GM18498 (cell line): ENCODE results near the gene KDM7A.

ENCODE experiments used
- ATAC-seq: cut with Tn5 transposase; IDR thresholded peaks from one replicate; pipeline ENCODE4 v1.9.1; 2021; ENCODE audit warnings: mild to moderate bottlenecking, moderate library complexity; ENCODE audit not compliant: unreplicated experiment

KDM7A gene

DNA sequence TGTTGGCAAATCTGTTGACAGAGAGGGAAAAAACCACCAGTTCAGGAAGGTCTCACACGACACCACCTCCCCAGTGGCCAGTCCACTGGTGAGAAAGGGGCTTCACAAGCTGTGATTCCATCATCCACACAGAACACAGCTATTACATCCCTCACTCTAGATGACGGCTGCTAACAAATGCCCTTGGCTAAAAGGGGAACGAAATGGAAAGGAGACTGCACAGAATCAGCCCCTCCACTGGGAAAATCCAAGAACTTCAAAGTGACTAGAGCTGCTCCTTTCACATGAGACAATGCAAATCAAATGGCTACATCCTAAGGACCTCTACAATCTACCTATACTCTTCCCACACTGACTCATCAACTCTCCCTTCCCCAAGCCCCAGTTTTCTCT lies 119.6 kb downstream of the KDM7A start:
- no peak for ATAC-seq

DNA sequence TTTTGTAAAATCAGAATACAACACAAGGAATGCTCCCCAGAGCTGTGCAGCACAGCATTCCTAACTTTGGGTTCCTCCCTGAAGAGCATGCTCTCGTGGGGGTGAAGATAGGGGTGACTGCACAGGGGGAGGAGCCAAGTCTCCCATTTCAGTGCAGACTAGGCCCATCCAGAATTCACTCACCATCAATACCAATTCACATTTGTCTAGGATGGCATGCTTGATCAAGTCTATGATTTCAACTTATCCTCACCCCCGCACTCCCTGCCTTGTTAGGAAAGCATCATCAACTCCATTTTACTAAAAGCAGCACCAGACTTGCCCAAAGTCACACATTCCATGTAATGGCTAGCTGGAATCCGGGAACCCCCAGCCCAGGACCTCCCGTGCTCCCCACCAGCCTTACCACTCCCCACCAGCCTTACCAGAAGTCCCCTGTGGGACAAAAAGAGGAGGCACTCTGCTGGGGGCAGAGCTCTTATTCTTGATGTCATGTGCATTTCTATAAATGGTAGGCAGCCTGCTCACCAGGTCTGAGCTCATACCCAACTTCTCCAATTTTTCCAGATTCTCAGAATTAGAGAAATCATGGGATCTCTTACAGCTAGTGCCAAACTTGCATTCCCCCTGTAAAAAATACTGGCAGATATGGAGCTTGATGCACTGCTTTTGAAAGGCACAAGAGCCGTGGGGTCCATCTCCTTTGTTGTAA lies 120.2 kb downstream of the KDM7A start:
- ATAC-seq: no peak

DNA sequence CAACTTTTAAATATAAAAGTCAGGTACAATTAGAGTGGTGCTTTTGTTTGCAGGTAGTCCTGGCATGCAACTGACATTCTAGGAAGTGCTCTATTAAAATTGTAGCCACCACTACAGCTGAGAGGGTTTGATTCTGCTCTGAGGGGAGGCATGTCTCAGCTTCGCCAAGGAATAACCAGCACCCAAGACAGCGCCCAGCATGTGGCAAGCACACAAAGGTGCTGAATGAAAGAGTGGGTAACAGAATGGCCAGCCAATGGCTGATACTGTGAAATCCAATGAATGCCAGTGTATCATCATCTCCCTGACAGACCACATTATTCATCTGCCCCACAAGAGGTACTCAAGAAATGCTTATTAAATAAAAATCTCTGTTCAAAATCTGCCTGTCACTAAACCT lies 121.0 kb downstream of the KDM7A start:
- ATAC-seq: no peak

DNA sequence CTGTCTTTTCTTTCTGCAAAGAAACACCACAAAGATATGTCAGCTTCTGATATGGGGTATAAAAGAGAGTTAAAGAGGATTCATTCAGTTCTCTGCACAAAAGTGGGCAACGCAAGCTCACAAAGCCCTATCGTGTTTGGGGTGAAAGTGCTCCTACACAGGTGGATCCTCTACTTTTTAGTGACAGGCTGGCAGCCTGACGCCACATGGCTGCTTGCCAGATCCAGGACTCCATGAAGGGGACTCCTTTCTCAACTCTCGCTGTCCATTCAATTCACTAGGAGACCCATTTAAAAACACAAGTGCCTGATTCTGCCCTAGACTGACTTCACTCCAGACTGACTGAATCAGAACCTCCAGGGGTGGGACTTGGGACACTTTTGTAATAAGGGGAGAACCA lies 122.0 kb downstream of the KDM7A start:
- ATAC-seq: no peak

DNA sequence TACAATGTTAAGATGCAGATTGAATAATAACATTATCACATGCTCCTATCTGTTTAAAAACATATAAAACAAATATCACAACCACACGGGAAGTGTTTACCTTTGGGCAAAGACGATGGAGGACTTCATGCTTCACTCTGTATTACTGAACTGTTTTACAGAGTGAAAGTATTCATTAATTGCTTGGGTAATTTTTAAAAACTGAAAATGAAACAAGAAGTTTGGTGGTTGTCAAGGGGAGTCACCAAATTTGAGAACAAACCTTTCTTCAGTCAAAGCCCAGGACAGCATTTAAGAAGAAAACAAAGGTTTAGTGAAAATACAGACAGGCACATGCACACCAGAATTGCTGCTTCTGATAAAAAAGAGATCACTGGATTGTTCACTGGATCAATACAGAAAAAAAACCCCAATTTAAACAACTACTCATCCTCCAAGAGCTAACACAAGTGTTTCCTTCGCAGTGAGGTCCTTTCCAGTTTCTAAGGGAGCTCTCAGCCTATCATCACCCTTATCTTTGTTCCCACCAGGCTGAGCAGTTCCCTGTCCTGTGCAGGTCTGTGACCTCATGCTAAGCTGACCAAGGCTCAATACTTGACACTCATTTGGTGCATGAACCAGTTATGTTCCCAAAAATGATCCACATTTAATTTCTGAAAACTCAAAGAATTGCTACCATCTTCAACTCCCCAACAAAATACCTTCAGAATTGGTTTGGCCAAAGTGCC lies 122.8 kb downstream of the KDM7A start:
- peak; percentile 89 for ATAC-seq

DNA sequence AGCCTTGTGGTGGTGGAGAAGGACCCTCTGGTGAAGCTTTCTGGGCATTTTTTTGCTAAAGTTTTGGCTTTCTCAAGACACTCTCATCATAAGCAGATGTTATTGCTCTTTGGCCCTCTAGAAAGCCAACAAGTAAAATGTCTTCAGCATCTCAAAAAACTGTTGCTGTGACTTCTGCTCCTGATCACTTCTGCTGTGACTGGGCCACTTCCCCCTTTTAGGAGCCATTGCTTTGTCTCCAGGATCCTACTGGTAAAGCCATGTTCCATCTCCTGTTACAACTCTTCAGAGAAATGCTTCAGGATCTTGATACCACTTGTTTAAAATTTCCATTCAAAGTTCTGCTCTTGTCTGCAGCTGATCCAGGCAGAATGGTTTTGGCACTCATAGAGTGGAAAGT lies 125.0 kb downstream of the KDM7A start:
- no peak for ATAC-seq

DNA sequence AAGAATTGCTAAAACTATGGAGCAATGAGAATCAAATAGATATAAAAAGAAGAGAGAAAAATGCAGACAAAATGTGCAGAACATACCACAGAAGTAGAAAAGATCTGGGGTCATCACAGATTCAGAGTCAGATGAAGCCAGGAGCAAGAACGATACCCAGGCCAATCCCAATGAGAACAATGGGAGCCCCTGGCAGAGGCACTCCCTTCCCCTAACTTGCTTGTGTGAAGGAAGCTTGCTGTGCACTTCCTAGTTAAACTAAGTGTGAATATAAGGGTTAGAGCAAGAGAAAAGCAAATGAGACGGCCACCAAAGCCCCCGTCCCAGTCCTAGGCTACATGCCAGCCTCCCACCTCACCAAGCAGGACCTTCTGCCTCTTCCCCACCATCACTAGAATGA lies 126.7 kb downstream of the KDM7A start:
- ATAC-seq: no peak

DNA sequence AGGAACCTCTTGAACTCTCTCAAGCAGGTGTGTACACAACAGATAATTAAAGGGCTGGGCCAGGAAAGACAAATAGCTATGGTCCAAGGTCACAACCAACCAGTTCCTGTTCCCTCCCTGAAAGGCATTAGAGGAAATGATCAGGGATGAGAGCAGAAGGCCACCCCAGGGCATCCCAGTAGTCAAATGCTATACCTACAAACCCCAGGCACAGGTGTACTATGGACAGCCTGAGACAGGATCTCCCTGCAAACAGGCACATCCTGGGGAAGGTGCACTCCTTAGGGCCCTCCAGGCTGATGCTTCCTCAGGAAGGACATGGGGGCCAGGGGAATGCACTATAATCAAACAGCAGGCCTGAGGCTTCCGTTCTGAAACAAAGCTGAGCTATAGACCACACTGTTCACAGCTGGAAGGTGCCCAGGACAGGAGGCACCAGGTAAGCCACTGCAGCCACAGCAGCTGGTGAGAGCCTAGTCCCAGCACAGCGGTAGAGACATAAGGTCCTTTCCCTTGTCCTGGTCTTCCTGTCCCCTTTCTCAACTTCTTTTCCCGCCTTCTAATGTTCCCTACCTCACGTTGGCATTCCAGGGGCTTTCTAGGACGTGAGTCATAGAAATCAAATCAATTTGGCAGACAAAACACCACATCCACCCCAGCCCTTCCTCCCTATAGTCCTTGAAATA lies 127.3 kb downstream of the KDM7A start:
- no peak for ATAC-seq

DNA sequence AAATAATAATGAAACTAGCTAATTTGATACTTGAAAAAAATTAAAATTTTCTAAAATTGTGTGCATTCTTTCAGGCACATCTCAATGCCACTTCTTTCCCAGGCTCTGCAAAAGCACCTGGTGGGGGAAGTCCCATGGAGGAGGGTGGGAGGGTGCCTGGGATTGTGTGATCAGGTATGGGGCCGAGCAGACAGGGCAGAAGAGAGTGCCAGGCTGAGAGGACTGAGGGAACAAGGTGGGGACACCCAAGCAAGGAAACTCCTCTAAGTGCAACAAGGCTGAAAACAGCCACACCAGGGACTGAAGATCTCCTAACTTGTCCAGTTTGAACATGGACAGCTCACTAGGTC lies 127.8 kb downstream of the KDM7A start:
- no peak for ATAC-seq

DNA sequence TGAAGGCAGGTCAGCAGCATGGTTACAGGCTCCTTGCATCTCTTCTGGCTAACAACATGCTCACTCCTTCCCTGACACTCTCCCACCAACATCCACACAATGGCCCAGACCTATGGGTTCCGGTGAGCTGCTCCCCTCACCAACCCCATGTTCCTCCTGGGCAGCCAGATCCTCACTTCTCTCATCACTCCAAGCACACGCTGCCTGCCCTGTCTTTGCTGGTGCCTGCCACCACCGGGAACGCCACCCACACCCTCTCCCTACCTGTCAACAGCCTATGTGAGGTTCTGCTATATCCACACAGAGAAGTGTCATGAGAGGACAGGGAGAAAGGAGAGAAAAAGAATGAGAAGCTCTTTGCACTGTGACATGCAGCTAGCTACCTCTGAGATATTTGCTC lies 128.6 kb downstream of the KDM7A start:
- ATAC-seq: no peak

DNA sequence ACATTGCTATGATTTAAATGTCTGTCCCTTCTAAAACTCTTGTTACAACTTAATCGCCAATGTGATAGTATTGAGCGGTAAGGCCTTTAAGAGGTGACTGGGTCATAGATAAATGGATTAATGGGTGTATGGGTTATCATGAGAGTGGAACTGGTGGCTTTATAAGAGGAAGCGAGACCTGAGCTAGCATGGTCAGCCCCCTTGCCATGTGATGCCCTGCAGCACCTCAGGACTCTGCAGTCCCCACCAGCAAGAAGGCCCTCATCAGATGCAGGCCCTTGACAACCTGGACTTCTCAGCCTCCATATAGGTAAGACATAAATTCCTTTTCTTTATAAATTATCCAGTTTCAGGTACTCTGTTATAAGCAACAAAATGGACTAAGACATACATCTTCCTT lies 129.6 kb downstream of the KDM7A start:
- ATAC-seq: no peak

DNA sequence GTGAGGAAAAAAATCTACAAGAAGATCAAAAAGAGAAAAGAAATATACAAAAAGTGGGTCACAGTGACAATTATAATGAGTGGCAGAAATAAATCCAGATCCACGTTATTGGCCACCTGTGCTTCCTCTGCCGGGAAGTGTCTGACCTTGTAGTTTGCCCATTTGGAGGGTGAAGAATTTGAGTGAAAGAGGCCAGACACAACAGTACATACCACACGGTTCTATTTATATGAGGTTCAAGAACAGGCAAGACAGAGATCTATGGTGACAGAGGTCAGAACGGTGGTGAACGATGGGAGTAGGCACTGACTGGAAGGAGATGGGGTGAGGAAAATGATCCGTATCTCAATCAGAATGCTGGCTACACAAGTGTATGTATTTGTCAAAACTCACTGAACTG lies 131.1 kb downstream of the KDM7A start:
- no peak for ATAC-seq

DNA sequence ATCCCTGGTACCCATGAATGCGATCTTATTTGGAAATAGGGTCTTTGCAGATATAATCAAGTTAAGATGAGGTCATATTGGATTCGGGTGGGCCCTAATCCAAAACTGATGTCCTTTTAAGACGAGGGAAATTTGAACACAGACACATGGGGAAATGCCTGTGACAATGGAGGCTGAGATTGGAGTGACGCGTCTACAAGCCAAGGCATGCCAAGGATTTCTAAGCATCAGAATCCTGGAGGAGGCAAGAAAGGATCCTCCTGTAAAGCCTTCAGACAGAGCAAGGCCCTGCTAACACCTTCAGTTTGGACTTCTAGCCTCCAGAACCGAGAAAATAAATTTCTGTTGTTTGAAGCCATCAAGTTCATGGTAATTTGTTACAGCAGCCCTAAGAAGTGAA lies 132.5 kb downstream of the KDM7A start:
- no peak for ATAC-seq

DNA sequence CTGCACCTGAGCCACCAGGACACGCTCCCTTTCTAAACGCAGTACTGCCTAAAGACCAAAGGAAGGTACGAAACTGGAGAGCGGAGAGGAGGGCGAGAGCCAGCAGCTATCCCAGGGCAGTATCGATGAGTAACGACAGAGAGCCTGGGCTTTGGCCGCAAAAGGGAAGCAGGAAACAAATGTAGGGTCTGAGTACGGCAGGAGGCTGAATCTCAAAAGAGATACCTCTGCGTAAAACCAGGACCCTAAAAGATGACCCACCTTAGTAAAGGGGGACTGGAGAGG lies 134.5 kb downstream of the KDM7A start:
- ATAC-seq: no peak

DNA sequence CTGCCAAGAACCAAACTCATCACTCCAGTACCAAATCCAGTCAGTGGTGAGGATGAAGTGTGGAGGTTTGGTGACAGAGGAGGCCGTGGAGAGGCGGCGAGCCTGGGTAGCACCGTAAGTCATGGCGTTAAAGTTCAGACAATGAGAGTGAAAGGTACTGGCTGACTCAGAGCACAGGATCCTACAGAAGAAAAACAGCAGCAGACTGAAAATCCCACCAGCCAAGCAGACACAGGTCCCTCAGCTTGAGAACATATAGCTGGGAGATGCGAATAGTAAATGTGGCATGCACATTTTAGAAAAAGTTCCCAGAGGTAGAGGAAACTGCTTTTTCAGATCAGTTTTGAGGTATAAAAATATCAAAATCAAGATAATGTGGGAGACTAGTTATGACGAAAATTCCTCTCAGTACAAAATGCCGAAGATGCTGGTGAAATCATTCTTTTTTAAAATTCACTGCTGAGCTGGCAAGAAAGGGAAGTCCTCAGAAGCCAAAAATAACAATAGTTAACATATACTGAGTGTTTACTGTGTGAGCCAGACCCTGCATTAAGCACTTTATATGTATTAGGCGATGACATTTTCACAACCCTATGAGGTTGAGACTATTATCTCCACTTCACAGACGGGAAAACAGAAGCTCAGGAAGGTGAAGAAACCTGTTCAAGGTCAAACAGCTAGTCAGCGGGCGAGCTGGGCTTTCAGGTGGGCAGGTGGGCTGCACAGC lies 135.0 kb downstream of the KDM7A start:
- no peak for ATAC-seq

DNA sequence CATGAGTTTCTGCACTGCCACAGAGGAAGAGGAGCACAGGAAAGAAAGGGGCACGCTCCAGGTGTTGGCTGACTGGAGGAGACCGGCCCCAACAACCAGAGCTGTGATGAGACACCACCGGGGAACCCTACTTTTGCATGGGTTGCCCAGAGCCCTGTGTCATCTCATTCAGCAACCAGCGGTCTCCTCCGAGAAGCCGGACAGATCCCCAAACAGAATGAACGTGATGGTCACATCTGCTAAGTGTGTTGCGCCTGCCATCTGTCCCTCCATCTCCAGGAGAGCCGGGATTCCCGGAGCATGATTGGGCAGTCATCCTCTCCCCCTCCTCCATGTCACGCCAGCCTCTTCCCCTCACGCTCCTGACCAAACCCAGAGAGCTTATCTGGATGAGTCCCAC lies 136.9 kb downstream of the KDM7A start:
- ATAC-seq: no peak

DNA sequence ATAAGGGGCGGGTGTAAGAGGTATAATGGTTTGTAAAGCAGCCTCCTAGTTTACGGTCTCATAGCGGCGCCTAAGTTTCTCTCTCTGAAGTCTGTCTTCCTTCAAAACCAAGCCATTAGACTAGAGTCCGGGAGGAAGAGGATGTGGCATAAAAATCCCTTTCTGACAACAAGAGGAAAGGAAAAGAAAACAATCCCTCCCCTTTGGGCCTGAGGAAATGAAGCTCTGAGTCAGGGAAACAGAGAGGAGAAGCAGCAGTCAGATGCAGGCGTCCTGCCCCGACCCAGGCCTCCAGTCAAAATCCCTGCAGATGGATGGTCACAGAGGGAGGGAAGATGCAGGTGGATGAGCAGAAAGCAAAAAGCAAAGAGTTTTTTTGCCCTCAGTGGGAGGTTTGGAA lies 137.7 kb downstream of the KDM7A start:
- ATAC-seq: no peak

DNA sequence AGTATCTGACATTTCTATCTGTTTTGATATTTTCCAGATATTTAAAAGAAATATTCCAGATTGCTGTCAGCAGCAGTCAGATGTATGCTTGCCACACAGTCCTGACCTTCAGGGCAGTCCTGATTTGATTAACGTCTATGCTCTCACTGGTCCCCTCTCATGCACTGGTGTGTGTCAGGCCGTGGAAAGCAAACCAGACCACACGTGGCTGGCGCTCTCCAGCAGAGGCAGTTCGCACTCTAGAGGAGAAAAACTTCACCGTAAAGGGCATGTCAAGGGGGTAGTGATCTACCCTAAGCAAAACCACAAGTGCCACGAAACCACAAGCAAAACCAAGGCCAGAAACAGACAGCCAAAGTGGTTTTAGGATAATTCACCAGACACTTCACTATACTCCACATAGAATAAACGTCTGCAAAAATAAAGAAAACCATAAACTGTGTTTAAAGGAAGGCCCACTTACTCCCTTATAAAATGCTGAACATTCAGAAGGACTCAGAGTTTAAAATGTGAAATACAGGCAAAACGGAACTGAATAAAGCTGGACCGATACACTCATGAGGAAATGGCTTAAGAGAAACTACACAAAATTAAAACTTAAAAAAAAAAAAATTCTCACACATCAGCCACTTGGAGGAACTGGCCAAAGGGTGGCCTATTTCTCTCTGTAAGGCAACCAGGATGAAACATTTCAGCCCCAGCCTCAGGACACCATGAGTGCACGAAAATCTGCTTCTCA lies 140.4 kb downstream of the KDM7A start:
- ATAC-seq: peak; percentile 83

DNA sequence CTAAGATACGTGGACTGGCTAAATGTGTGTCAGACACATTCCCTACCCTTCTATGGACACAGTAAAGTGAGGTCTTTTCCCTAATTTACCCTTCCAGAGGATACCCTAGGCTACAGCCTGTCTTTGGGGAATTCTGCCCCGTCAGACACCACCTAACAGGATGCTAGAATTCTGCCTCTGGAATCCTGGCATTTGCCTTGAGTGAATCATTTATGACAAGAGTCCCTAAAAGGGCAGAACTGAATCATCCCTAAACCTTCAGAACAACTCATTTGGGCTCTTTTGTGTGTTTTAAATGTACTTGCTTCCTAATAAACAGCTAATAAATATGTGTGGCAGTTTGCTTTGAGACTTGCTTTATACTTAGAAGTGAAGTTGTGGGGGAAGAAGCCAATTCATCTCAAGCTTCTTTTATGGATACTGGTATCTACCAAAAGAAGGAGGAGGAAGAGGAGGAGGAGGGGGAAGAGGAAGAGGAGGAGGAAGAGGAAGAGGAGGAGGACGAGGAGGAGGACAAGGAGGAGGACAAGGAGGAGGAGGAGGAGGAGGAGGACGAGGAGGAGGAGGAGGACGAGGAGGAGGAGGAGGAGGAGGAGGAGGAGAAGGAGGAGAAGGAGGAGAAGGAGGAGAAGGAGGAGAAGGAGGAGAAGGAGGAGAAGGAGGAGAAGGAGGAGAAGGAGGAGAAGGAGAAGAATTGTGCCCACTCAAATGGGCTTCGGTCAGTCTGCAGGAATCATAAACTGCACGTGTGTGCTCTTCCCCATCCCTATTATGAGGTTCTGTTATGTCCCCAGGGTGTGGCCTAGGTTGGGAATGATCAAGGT lies 141.2 kb downstream of the KDM7A start:
- ATAC-seq: no peak
